ENCODE data around the gene GPR107. TPM values are rescaled to one million over a fixed set of nuclear protein-coding genes. Genes with fewer than 3 reads are reported as not detected.

The GPR107 gene
- total RNA-seq, 2 experiments from 2014 or later = 10.4 to 24.3 TPM

DNA sequence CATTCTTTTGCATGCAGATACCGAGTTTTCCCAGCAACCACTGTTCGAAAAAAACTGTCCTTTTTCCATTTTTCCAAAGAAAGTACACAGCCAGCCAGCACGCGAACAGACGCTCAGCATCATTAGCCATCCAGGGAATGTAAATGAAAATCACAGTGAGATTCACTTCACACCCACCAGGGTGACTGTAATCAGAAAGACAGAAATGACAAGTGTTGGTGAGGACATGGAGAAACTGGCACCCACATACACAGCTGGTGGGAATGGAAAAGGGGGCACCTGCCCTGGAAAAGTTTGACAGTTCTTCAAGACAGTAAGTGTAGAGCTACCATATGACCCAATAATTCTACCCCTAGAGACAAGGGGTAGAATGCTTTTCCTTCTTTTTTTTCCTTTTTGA is 93.5 kb downstream of the GPR107 start:
- Histone ChIP-seq H3K36me3 (ENCODE audit: insufficient read depth, low read length) (no peaks in the 10 kb centered on the region), H3K4me2 (ENCODE audit: low read length) (no peak overlapping the region), H3K4me3 (ENCODE audit: low read depth, low read length, poor library complexity, severe bottlenecking) (no peak overlapping the region), H3K27ac (ENCODE audit: low read depth, low read length, poor library complexity, severe bottlenecking) (no peak overlapping the region), H3K4me1 (ENCODE audit: insufficient read depth, low read length, poor library complexity, severe bottlenecking) (no peaks in the 10 kb centered on the region), H4K20me1 (ENCODE audit: insufficient read depth, low read length) (no peaks in the 10 kb centered on the region), H3K9me2 (ENCODE audit: insufficient read depth, low read length) (no peaks in the 10 kb centered on the region), H3K79me2 (ENCODE audit: insufficient read depth, low read depth, low read length) (no peaks in the 10 kb centered on the region), H3K9me3 (ENCODE audit: low read length) (no peaks in the 10 kb centered on the region), H2AFZ (ENCODE audit: low read length) (no peak overlapping the region)
- no TSS peak for BruUV-seq (replicated peaks)
- TF ChIP-seq, protein P1, sequence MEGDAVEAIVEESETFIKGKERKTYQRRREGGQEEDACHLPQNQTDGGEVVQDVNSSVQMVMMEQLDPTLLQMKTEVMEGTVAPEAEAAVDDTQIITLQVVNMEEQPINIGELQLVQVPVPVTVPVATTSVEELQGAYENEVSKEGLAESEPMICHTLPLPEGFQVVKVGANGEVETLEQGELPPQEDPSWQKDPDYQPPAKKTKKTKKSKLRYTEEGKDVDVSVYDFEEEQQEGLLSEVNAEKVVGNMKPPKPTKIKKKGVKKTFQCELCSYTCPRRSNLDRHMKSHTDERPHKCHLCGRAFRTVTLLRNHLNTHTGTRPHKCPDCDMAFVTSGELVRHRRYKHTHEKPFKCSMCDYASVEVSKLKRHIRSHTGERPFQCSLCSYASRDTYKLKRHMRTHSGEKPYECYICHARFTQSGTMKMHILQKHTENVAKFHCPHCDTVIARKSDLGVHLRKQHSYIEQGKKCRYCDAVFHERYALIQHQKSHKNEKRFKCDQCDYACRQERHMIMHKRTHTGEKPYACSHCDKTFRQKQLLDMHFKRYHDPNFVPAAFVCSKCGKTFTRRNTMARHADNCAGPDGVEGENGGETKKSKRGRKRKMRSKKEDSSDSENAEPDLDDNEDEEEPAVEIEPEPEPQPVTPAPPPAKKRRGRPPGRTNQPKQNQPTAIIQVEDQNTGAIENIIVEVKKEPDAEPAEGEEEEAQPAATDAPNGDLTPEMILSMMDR (conservative IDR thresholded peaks at IDR 0.05; ENCODE audit: low read length) = no peak
- TF ChIP-seq EZH2phosphoT487 (IDR thresholded peaks at IDR 0.05; ENCODE audit: borderline replicate concordance, low read depth, low read length) = no peak
- CTCF ChIA-PET (ENCODE audit: unreplicated experiment) = no interaction called here
- POLR2A ChIA-PET = no interaction called here
- intact Hi-C loops (cut with micrococcal nuclease; ENCODE audit: unreplicated experiment) = no loop called here
- DNase-seq (ENCODE audit: low spot score) = no peak

DNA sequence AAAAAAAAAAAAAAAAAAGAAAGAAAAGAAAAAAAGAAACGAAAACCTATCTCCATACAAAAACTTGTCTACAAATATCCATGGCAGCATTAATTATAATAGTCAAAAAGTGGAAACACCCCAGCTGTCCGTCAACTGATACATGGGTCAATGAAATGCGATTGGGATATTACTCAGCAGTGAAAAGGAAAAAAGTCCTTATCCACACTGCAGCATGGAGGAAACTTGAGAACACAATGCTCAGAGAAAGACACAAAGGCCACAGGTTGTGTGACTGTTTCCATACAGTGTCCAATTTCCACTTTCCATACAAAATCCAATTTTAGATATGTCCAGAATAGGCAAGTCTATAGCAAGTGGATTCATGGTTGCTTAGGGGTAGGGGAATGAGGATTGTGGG is 94.2 kb downstream of the GPR107 start:
- no TSS peak for BruUV-seq (replicated peaks)
- H4K20me1 ChIP-seq (ENCODE audit: insufficient read depth, low read length) = no peaks in the 10 kb centered on the region
- no peaks in the 10 kb centered on the region for H3K9me3 ChIP-seq (ENCODE audit: low read length)
- ChIA-PET POLR2A (no interaction called here), CTCF (ENCODE audit: unreplicated experiment) (no interaction called here)
- H3K27ac ChIP-seq (ENCODE audit: low read depth, low read length, poor library complexity, severe bottlenecking) = no peak overlapping the region
- H2AFZ ChIP-seq (ENCODE audit: low read length) = no peak overlapping the region
- no peaks in the 10 kb centered on the region for H3K79me2 ChIP-seq (ENCODE audit: insufficient read depth, low read depth, low read length)
- no peaks in the 10 kb centered on the region for H3K36me3 ChIP-seq (ENCODE audit: insufficient read depth, low read length)
- H3K9me2 ChIP-seq (ENCODE audit: insufficient read depth, low read length) = no peaks in the 10 kb centered on the region
- no peak overlapping the region for H3K4me3 ChIP-seq (ENCODE audit: low read depth, low read length, poor library complexity, severe bottlenecking)
- DNase-seq (ENCODE audit: low spot score) = no peak
- TF ChIP-seq, protein P1 (conservative IDR thresholded peaks at IDR 0.05; ENCODE audit: low read length) = no peak
- no peak for TF ChIP-seq EZH2phosphoT487 (IDR thresholded peaks at IDR 0.05; ENCODE audit: borderline replicate concordance, low read depth, low read length)
- H3K4me2 ChIP-seq (ENCODE audit: low read length) = no peak overlapping the region
- no peaks in the 10 kb centered on the region for H3K4me1 ChIP-seq (ENCODE audit: insufficient read depth, low read length, poor library complexity, severe bottlenecking)
- intact Hi-C loops (cut with micrococcal nuclease; ENCODE audit: unreplicated experiment) = no loop called here

DNA sequence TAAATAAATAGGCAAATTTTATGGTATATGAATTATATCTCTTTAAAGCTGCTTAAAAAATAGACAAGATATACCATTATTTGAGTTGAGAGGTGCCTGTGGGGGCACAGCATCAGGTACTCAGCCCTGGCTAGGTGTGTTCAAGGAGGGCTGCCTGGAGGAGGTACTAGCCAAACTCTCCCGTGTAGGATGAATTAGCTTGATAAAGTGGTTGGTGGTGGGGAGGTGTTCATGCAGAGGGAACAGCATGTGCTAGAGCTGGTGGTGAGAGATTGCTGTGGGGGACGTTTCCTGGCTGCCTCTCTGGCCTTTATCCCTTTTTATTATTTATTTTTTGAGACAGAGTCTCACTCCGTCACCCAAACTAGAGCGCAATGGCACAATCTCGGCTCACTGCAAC is 95.3 kb downstream of the GPR107 start:
- Histone ChIP-seq H3K27ac (ENCODE audit: low read depth, low read length, poor library complexity, severe bottlenecking) (no peak overlapping the region), H3K9me2 (ENCODE audit: insufficient read depth, low read length) (no peaks in the 10 kb centered on the region), H3K9me3 (ENCODE audit: low read length) (no peaks in the 10 kb centered on the region), H3K4me2 (ENCODE audit: low read length) (no peak overlapping the region), H2AFZ (ENCODE audit: low read length) (no peak overlapping the region), H3K79me2 (ENCODE audit: insufficient read depth, low read depth, low read length) (no peaks in the 10 kb centered on the region), H3K36me3 (ENCODE audit: insufficient read depth, low read length) (no peaks in the 10 kb centered on the region), H3K4me3 (ENCODE audit: low read depth, low read length, poor library complexity, severe bottlenecking) (no peak overlapping the region), H4K20me1 (ENCODE audit: insufficient read depth, low read length) (no peaks in the 10 kb centered on the region), H3K4me1 (ENCODE audit: insufficient read depth, low read length, poor library complexity, severe bottlenecking) (no peaks in the 10 kb centered on the region)
- ChIA-PET CTCF (ENCODE audit: unreplicated experiment) (interaction anchor here (0.6 kb wide), 1 partner anchor 50 kb away, joined by 3 read pairs; no protein-coding TSS in a partner anchor), POLR2A (no interaction called here)
- no peak for TF ChIP-seq EZH2phosphoT487 (IDR thresholded peaks at IDR 0.05; ENCODE audit: borderline replicate concordance, low read depth, low read length)
- TF ChIP-seq, protein P1 (conservative IDR thresholded peaks at IDR 0.05; ENCODE audit: low read length) = no peak
- BruUV-seq (replicated peaks) = no TSS peak
- DNase-seq (ENCODE audit: low spot score) = no peak
- intact Hi-C loops (cut with micrococcal nuclease; ENCODE audit: unreplicated experiment) = no loop called here
